GM23338 (cell line): ENCODE results near the gene SLC35F4. TPM values are rescaled to one million over a fixed set of nuclear protein-coding genes. Genes with fewer than 3 reads are reported as not detected.

Source experiments
- ATAC-seq: fragments of 200-7000 bp; cut with Tn5 transposase; 3 replicates; pipeline ENCODE4 v1.9.1; 2020
- DNase-seq: peaks from one replicate; pipeline ENCODE4 v3.0.0-alpha.2; 2015; ENCODE audit warnings: low spot score
- H2AFZ ChIP-seq: fragments of 200-600 bp; sonication (generic); 2 replicates; pipeline ENCODE4 v1.8.0; 2016; ENCODE audit warnings: antibody characterized with exemption, mild to moderate bottlenecking, moderate library complexity
- H3F3A ChIP-seq: fragments of 200-600 bp; sonication (generic); replicated peaks from 2 replicates; pipeline ENCODE4 v1.8.0; 2017; ENCODE audit warnings: antibody characterized with exemption, mixed run types, low read depth
- H3K27ac ChIP-seq: fragments of 200-600 bp; sonication (generic); 2 replicates; pipeline ENCODE4 v1.6.1; 2016; ENCODE audit warnings: low read depth
- H3K27me3 ChIP-seq: fragments of 200-600 bp; sonication (generic); 2 replicates; pipeline ENCODE4 v1.8.0; 2016; ENCODE audit warnings: mild to moderate bottlenecking, mixed run types, moderate library complexity; ENCODE audit not compliant: insufficient read depth
- H3K36me3 ChIP-seq: fragments of 200-600 bp; sonication (generic); 2 replicates; pipeline ENCODE4 v1.8.0; 2016; ENCODE audit warnings: mild to moderate bottlenecking; ENCODE audit not compliant: insufficient read depth
- H3K4me1 ChIP-seq: fragments of 200-600 bp; sonication (generic); 2 replicates; pipeline ENCODE4 v1.8.0; 2016; ENCODE audit warnings: mild to moderate bottlenecking, moderate library complexity; ENCODE audit not compliant: insufficient read depth
- H3K4me2 ChIP-seq: fragments of 200-600 bp; sonication (generic); 2 replicates; pipeline ENCODE4 v1.7.1; 2017; ENCODE audit warnings: mixed run types
- H3K4me3 ChIP-seq: fragments of 200-600 bp; sonication (generic); 2 replicates; pipeline ENCODE4 v1.6.1; 2016; ENCODE audit warnings: mixed run types
- H3K79me2 ChIP-seq: fragments of 200-600 bp; sonication (generic); replicated peaks from 2 replicates; pipeline ENCODE4 v1.8.0; 2017; ENCODE audit warnings: mild to moderate bottlenecking; ENCODE audit not compliant: insufficient read depth
- H3K9me2 ChIP-seq: fragments of 200-600 bp; sonication (generic); 2 replicates; pipeline ENCODE4 v1.8.0; 2017; ENCODE audit not compliant: insufficient read depth
- H4K20me1 ChIP-seq: fragments of 200-600 bp; sonication (generic); replicated peaks from 2 replicates; pipeline ENCODE4 v1.8.0; 2017; ENCODE audit warnings: mild to moderate bottlenecking; ENCODE audit not compliant: insufficient read depth
- H3K27ac Mint-ChIP-seq: 2 replicates; pipeline ENCODE4 v1.8.0; 2020; ENCODE audit warnings: inconsistent platforms, mild to moderate bottlenecking, moderate library complexity, mixed read lengths
- H3K27me3 Mint-ChIP-seq: 3 replicates; pipeline ENCODE4 v1.8.0; 2022; ENCODE audit warnings: low read depth, mild to moderate bottlenecking, moderate library complexity, mixed read lengths, inconsistent platforms; ENCODE audit not compliant: insufficient read depth, poor library complexity
- H3K36me3 Mint-ChIP-seq: 3 replicates; pipeline ENCODE4 v1.8.0; 2021; ENCODE audit warnings: low read depth, mild to moderate bottlenecking, inconsistent platforms, moderate library complexity, mixed read lengths
- H3K4me1 Mint-ChIP-seq: 3 replicates; pipeline ENCODE4 v1.8.0; 2020; ENCODE audit warnings: mild to moderate bottlenecking, inconsistent platforms, mixed read lengths
- H3K4me3 Mint-ChIP-seq: 3 replicates; pipeline ENCODE4 v1.8.0; 2021; ENCODE audit warnings: moderate library complexity, mild to moderate bottlenecking, inconsistent platforms, mixed read lengths
- H3K9me3 Mint-ChIP-seq: 3 replicates; pipeline ENCODE4 v1.8.0; 2020; ENCODE audit warnings: moderate library complexity, mild to moderate bottlenecking, inconsistent platforms, mixed read lengths
- CREB1 ChIP-seq: fragments of 250-450 bp; sonication (Bioruptor Pico); IDR thresholded peaks from 2 replicates; pipeline ENCODE4 v1.5.0; 2020; ENCODE audit warnings: low read depth, mild to moderate bottlenecking, moderate library complexity
- EZH2 ChIP-seq: fragments of 200-600 bp; sonication (generic); IDR thresholded peaks from one replicate; pipeline ENCODE4 v1.8.0; 2017; ENCODE audit warnings: antibody characterized with exemption, mild to moderate bottlenecking, low read depth; ENCODE audit not compliant: unreplicated experiment
- EZH2phosphoT487 ChIP-seq: fragments of 200-600 bp; sonication (generic); IDR thresholded peaks from one replicate; pipeline ENCODE4 v1.8.1; 2018; ENCODE audit warnings: antibody characterized with exemption; ENCODE audit not compliant: unreplicated experiment
- JUNB ChIP-seq: IDR thresholded peaks from one replicate; pipeline ENCODE4 v1.6.1; 2016; ENCODE audit warnings: antibody characterized with exemption; ENCODE audit not compliant: unreplicated experiment
- POLR2AphosphoS5 ChIP-seq: IDR thresholded peaks from 2 replicates; pipeline ENCODE4 v1.6.1; 2016; ENCODE audit warnings: antibody characterized with exemption, low read depth
- STAT1 ChIP-seq: IDR thresholded peaks from one replicate; pipeline ENCODE4 v1.6.1; 2016; ENCODE audit warnings: antibody characterized with exemption; ENCODE audit not compliant: unreplicated experiment
- ZNF114 ChIP-seq: fragments of 250-450 bp; sonication (Bioruptor Pico); IDR thresholded peaks from 2 replicates; pipeline ENCODE4 v1.5.0; 2020; ENCODE audit warnings: mild to moderate bottlenecking, moderate library complexity
- polyA plus RNA-seq: library from polyadenylated mRNA; unstranded; fragments of >200 nt; fragmentation: Nextera tagmentation; extraction: Ambion mirVana; gene quantifications from 2 replicates; pipeline ENCODE4 v1.2.1, GENCODE V29; 2016
- total RNA-seq: library from RNA; depleted of rRNA; stranded (reverse); fragments of >200 nt; shearing (Covaris generic); gene quantifications from 2 replicates; pipeline ENCODE4 v1.2.3, GENCODE V29; 2014
- TF ChIP-seq, protein P1 (sequence below), 2 experiments: fragments of 200-600 bp in 1 of 2; sonication (generic) in 1 of 2; conservative IDR thresholded peaks; 2 replicates each; pipeline versions ENCODE4 v1.5.1 to v1.6.1; 2016 to 2017; ENCODE audit warnings: antibody characterized with exemption in 2 of 2, low read depth in 2 of 2, mild to moderate bottlenecking in 2 of 2, moderate library complexity in 1 of 2
- TF ChIP-seq, protein P2 (sequence below): IDR thresholded peaks from 2 replicates; pipeline ENCODE4 v1.6.1; 2016; ENCODE audit warnings: antibody characterized with exemption
- TF ChIP-seq, protein P3 (sequence below): IDR thresholded peaks from one replicate; pipeline ENCODE4 v1.6.1; 2018; ENCODE audit warnings: antibody characterized with exemption; ENCODE audit not compliant: unreplicated experiment

The SLC35F4 gene
- total and polyA plus RNA-seq, 2 experiments from 2014 or later: 0.10 TPM; not detected in 1

DNA sequence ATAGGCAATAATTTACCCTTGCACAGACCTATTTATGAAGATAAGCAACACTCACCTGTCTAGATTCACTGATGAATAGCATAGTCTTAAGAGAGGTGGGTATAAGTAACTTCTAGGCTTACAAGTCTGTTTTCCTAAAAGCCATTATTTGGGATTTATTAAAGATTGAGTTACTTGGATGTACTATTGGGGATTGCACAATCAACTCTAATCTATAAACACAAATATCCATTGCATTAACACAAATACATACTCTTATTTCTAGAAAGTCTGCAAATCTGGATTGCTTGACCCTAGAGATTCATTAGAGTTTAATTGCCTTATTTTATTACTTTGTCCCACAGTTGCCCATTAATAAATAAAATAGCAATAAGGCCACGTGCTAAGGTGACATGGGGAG, 224.1 kb downstream of the SLC35F4 start:
- no peak for DNase-seq

More for the DNA sequence above, 224.1 kb downstream of the SLC35F4 start:
- Histone ChIP-seq H3K27me3 (no peaks in the 10 kb centered on the region), H3F3A (no peaks in the 10 kb centered on the region), H3K9me2 (no peaks in the 10 kb centered on the region), H3K36me3 (no peaks in the 10 kb centered on the region), H4K20me1 (no peaks in the 10 kb centered on the region), H3K4me2 (no peak overlapping the region), H2AFZ (no peak overlapping the region), H3K79me2 (no peaks in the 10 kb centered on the region), H3K4me1 (no peaks in the 10 kb centered on the region), H3K27ac (no peak overlapping the region), H3K4me3 (no peak overlapping the region)
- Mint-ChIP-seq H3K36me3 (no peaks in the 10 kb centered on the region), H3K27ac (no peak overlapping the region), H3K4me3 (no peak overlapping the region), H3K9me3 (no peaks in the 10 kb centered on the region; the same call in 2 of the 3 replicates), H3K4me1 (no peaks in the 10 kb centered on the region), H3K27me3 (no peaks in the 10 kb centered on the region)
- ATAC-seq: no peak
- TF ChIP-seq, protein P1, sequence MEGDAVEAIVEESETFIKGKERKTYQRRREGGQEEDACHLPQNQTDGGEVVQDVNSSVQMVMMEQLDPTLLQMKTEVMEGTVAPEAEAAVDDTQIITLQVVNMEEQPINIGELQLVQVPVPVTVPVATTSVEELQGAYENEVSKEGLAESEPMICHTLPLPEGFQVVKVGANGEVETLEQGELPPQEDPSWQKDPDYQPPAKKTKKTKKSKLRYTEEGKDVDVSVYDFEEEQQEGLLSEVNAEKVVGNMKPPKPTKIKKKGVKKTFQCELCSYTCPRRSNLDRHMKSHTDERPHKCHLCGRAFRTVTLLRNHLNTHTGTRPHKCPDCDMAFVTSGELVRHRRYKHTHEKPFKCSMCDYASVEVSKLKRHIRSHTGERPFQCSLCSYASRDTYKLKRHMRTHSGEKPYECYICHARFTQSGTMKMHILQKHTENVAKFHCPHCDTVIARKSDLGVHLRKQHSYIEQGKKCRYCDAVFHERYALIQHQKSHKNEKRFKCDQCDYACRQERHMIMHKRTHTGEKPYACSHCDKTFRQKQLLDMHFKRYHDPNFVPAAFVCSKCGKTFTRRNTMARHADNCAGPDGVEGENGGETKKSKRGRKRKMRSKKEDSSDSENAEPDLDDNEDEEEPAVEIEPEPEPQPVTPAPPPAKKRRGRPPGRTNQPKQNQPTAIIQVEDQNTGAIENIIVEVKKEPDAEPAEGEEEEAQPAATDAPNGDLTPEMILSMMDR (conservative IDR thresholded peaks at IDR 0.05; ENCODE audit: low read depth in 2 of 2): no peak
- TF ChIP-seq EZH2: no peak
- TF ChIP-seq, protein P2, sequence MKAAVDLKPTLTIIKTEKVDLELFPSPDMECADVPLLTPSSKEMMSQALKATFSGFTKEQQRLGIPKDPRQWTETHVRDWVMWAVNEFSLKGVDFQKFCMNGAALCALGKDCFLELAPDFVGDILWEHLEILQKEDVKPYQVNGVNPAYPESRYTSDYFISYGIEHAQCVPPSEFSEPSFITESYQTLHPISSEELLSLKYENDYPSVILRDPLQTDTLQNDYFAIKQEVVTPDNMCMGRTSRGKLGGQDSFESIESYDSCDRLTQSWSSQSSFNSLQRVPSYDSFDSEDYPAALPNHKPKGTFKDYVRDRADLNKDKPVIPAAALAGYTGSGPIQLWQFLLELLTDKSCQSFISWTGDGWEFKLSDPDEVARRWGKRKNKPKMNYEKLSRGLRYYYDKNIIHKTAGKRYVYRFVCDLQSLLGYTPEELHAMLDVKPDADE: no peak
- no peak for TF ChIP-seq JUNB
- TF ChIP-seq STAT1: no peak
- TF ChIP-seq ZNF114 (CRISPR knock-in tag): no peak
- TF ChIP-seq, protein P3, sequence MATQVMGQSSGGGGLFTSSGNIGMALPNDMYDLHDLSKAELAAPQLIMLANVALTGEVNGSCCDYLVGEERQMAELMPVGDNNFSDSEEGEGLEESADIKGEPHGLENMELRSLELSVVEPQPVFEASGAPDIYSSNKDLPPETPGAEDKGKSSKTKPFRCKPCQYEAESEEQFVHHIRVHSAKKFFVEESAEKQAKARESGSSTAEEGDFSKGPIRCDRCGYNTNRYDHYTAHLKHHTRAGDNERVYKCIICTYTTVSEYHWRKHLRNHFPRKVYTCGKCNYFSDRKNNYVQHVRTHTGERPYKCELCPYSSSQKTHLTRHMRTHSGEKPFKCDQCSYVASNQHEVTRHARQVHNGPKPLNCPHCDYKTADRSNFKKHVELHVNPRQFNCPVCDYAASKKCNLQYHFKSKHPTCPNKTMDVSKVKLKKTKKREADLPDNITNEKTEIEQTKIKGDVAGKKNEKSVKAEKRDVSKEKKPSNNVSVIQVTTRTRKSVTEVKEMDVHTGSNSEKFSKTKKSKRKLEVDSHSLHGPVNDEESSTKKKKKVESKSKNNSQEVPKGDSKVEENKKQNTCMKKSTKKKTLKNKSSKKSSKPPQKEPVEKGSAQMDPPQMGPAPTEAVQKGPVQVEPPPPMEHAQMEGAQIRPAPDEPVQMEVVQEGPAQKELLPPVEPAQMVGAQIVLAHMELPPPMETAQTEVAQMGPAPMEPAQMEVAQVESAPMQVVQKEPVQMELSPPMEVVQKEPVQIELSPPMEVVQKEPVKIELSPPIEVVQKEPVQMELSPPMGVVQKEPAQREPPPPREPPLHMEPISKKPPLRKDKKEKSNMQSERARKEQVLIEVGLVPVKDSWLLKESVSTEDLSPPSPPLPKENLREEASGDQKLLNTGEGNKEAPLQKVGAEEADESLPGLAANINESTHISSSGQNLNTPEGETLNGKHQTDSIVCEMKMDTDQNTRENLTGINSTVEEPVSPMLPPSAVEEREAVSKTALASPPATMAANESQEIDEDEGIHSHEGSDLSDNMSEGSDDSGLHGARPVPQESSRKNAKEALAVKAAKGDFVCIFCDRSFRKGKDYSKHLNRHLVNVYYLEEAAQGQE: no peak
- TF ChIP-seq POLR2AphosphoS5: no peak
- TF ChIP-seq CREB1 (CRISPR knock-in tag): no peak
- no peak for TF ChIP-seq EZH2phosphoT487
